Neural progenitor cell (in vitro differentiated cells): ENCODE results near the gene ZNF800.

ENCODE experiments used
- CTCF ChIP-seq: fragments of 200-600 bp; sonication (generic); IDR thresholded peaks from 2 replicates; pipeline ENCODE4 v1.5.1; 2017; ENCODE audit warnings: antibody characterized with exemption, mild to moderate bottlenecking
- EZH2phosphoT487 ChIP-seq: fragments of 200-600 bp; sonication (generic); IDR thresholded peaks from 2 replicates; pipeline ENCODE4 v1.6.1; 2017; ENCODE audit warnings: antibody characterized with exemption

- TF ChIP-seq CTCF (no peak), EZH2phosphoT487 (no peak)
Measured at GRCh38 chr7:127391591-127392181, 822 bp downstream of the ZNF800 start.
